K562 (cell line): ENCODE measurements around the gene MYH9. TPM values are rescaled to one million over a fixed set of nuclear protein-coding genes. Genes with fewer than 3 reads are reported as not detected.

Source experiments
- ATAC-seq: fragments of 200-7000 bp; cut with Tn5 transposase; 3 replicates; pipeline ENCODE4 v1.9.1; 2020; ENCODE audit warnings: moderate library complexity
- BruUV-seq: library from RNA; stranded (reverse); fragments of 400-500 nt; replicated peaks from 2 replicates; lab custom pipeline; 2021; lab: Mats Ljungman, UMichigan
- CTCF ChIA-PET: fragments of 300-600 bp; formaldehyde crosslinking; extraction: SDS; loops from one replicate; lab custom pipeline; 2021; ENCODE audit warnings: low intra/inter-chr PET ratio; lab: Yijun Ruan, JAX
- POLR2A ChIA-PET: fragments of 300-600, 350-650 bp; sonication (Branson Sonifier 250); formaldehyde crosslinking; extraction: SDS; loops from one replicate; lab custom pipeline; 2021; ENCODE audit warnings: antibody characterized with exemption, inconsistent platforms; lab: Yijun Ruan, JAX
- DNase-seq, 4 experiments: peaks; one replicate each; pipeline versions ENCODE4 v3.0.0 to v3.0.0-alpha.2; 2011 to 2018; ENCODE audit warnings: low spot score in 3 of 4, mixed read lengths in 3 of 4; ENCODE audit errors: extremely low read depth in 1 of 4
- FAIRE-seq: peaks from 2 replicates; lab custom pipeline; 2011; peaks lifted over from hg19 to GRCh38; lab: Jason Lieb, UNC
- H2AFZ ChIP-seq: 2 replicates; pipeline ENCODE4 v1.6.0; 2011; ENCODE audit warnings: low read depth, low read length, control low read depth, inconsistent platforms
- H3K27ac ChIP-seq: fragments of 200-600 bp; 3 replicates; pipeline ENCODE4 v1.8.0; 2011; ENCODE audit warnings: low read depth, mild to moderate bottlenecking, control low read depth, inconsistent platforms, low read length, moderate library complexity, mixed read lengths; ENCODE audit errors: extremely low read depth
- H3K27me3 ChIP-seq, 2 experiments: fragments of 300-600 bp in 1 of 2; 2 replicates in 1 of 2; 3 replicates in 1 of 2; pipeline versions ENCODE4 v1.6.0 to v1.8.0; 2011; ENCODE audit warnings: inconsistent platforms in 2 of 2, low read length in 2 of 2, mild to moderate bottlenecking in 1 of 2, mixed read lengths in 1 of 2, moderate library complexity in 1 of 2; ENCODE audit not compliant: control insufficient read depth in 2 of 2, insufficient read depth in 2 of 2
- H3K36me3 ChIP-seq: fragments of 300-600 bp; 3 replicates; pipeline ENCODE4 v1.8.0; 2011; ENCODE audit warnings: mild to moderate bottlenecking, low read length, inconsistent platforms; ENCODE audit not compliant: control insufficient read depth, insufficient read depth
- H3K4me1 ChIP-seq, 2 experiments: fragments of 200-600 bp in 1 of 2; replicated peaks in 1 of 2; 2 replicates in 1 of 2; 3 replicates in 1 of 2; pipeline versions ENCODE4 v1.5.1 to v1.8.0; 2011; ENCODE audit warnings: inconsistent platforms in 2 of 2, low read length in 2 of 2, mild to moderate bottlenecking in 1 of 2, mixed read lengths in 1 of 2, moderate library complexity in 1 of 2; ENCODE audit not compliant: control insufficient read depth in 2 of 2, insufficient read depth in 2 of 2
- H3K4me2 ChIP-seq: 2 replicates; pipeline ENCODE4 v1.6.1; 2011; ENCODE audit warnings: low read length, control low read depth, inconsistent platforms, mixed read lengths; ENCODE audit not compliant: insufficient read depth
- H3K4me3 ChIP-seq: fragments of 200-600 bp; sonication (generic), shearing (Covaris generic); 2 replicates; pipeline ENCODE4 v1.5.1; 2016; ENCODE audit warnings: control low read depth, inconsistent platforms
- H3K79me2 ChIP-seq: fragments of 200-600 bp; 3 replicates; pipeline ENCODE4 v1.8.0; 2011; ENCODE audit warnings: low read length, inconsistent platforms; ENCODE audit not compliant: control insufficient read depth, insufficient read depth
- H3K9ac ChIP-seq, 2 experiments: 2 replicates each; pipeline versions ENCODE4 v1.6.0 to v1.6.1; 2011; ENCODE audit warnings: low read depth in 2 of 2, low read length in 2 of 2, control low read depth in 1 of 2, inconsistent platforms in 1 of 2, mild to moderate bottlenecking in 1 of 2, mixed read lengths in 1 of 2; ENCODE audit not compliant: insufficient read depth in 1 of 2
- H3K9me1 ChIP-seq: one replicate; pipeline ENCODE4 v1.6.0; 2011; ENCODE audit warnings: inconsistent platforms, mild to moderate bottlenecking, low read length, moderate library complexity; ENCODE audit not compliant: control insufficient read depth, insufficient read depth
- H3K9me3 ChIP-seq: replicated peaks from 2 replicates; pipeline ENCODE4 v1.5.1; 2011; ENCODE audit warnings: low read depth, low read length, inconsistent platforms; ENCODE audit not compliant: control insufficient read depth, insufficient read depth
- H4K20me1 ChIP-seq: replicated peaks from 2 replicates; pipeline ENCODE4 v1.6.1; 2011; ENCODE audit warnings: low read length, inconsistent platforms, mixed read lengths; ENCODE audit not compliant: control insufficient read depth, insufficient read depth
- CREB1 ChIP-seq, 2 experiments: sonication (generic) in 1 of 2; formaldehyde crosslinking in 1 of 2; IDR thresholded peaks; 2 replicates each; pipeline versions ENCODE4 v1.6.1 to v1.8.0; 2012 to 2022; ENCODE audit warnings: inconsistent platforms in 1 of 2, mild to moderate bottlenecking in 1 of 2, missing genetic modification reagents in 1 of 2, moderate library complexity in 1 of 2
- CSDE1 ChIP-seq, 2 experiments: fragments of 450-650 bp; IDR thresholded peaks; 2 replicates each; pipeline ENCODE4 v1.6.1; 2016; ENCODE audit warnings: mild to moderate bottlenecking in 1 of 2
- DDX20 ChIP-seq: fragments of 450-650 bp; IDR thresholded peaks from 2 replicates; pipeline ENCODE4 v1.6.1; 2016; ENCODE audit warnings: missing genetic modification characterization, low read depth, mild to moderate bottlenecking, missing compliant biosample characterization, moderate library complexity
- DIDO1 ChIP-seq: fragments of 450-650 bp; IDR thresholded peaks from 2 replicates; pipeline ENCODE4 v1.6.1; 2016; ENCODE audit warnings: low read depth, missing biosample characterization, missing genetic modification characterization
- IFI16 ChIP-seq: fragments of 250-450 bp; sonication (Bioruptor Pico); IDR thresholded peaks from 2 replicates; pipeline ENCODE4 v2.1.2; 2022; ENCODE audit warnings: mild to moderate bottlenecking, inconsistent platforms
- MTA2 ChIP-seq: fragments of 450-650 bp; IDR thresholded peaks from 2 replicates; pipeline ENCODE4 v1.6.1; 2016; ENCODE audit warnings: low read depth
- MTA3 ChIP-seq: fragments of 450-650 bp; formaldehyde crosslinking; IDR thresholded peaks from 2 replicates; pipeline ENCODE4 v1.6.1; 2017; ENCODE audit warnings: mild to moderate bottlenecking, borderline replicate concordance
- NCOA1 ChIP-seq: fragments of 450-650 bp; IDR thresholded peaks from 2 replicates; pipeline ENCODE4 v1.6.1; 2016; ENCODE audit warnings: low read depth
- TBL1XR1 ChIP-seq, 2 experiments: IDR thresholded peaks; 2 replicates each; pipeline ENCODE4 v1.6.1; 2012; ENCODE audit warnings: improper control_type of control experiment in 2 of 2, low read length in 2 of 2, mild to moderate bottlenecking in 1 of 2
- USF2 ChIP-seq: sonication (generic); formaldehyde crosslinking; IDR thresholded peaks from 2 replicates; pipeline ENCODE4 v1.5.0; 2020; ENCODE audit warnings: missing genetic modification reagents
- ZNF174 ChIP-seq: fragments of 250-450 bp; sonication (Bioruptor Pico); IDR thresholded peaks from 2 replicates; pipeline ENCODE4 v1.4.0; 2020; ENCODE audit warnings: mild to moderate bottlenecking
- ZNF707 ChIP-seq: fragments of 250-450 bp; sonication (Bioruptor Pico); conservative IDR thresholded peaks from 2 replicates; pipeline ENCODE4 v1.8.0; 2022; ENCODE audit warnings: inconsistent platforms, mild to moderate bottlenecking, moderate library complexity
- ZNF740 ChIP-seq, 3 experiments: fragments of 200-800 bp in 1 of 3; sonication (Bioruptor generic) in 1 of 3; sonication (generic) in 1 of 3; formaldehyde crosslinking in 1 of 3; IDR thresholded peaks; 2 replicates each; pipeline versions ENCODE4 v1.6.1 to v1.8.0; 2016 to 2022; ENCODE audit warnings: mild to moderate bottlenecking in 2 of 3, missing compliant biosample characterization in 2 of 3, missing genetic modification characterization in 2 of 3, missing genetic modification reagents in 1 of 3
- WGBS: fragments of 100-300 bp; shearing (Covaris generic); methylation state at CpG from one replicate; pipeline ENCODE4 v1.1.6; 2016; ENCODE audit warnings: low coverage, mixed read lengths; ENCODE audit not compliant: insufficient coverage; ENCODE audit errors: missing lambda C conversion rate; 5-methylcytosine and 5-hydroxymethylcytosine counted together
- in situ Hi-C: fragments of 300-500 bp; cut with MboI; formaldehyde crosslinking; loops from 4 replicates; pipeline ENCODE4 v1.15.0; 2018; ENCODE audit warnings: inconsistent platforms, mixed read lengths
- intact Hi-C: fragments of 100-400 bp; cut with micrococcal nuclease; formaldehyde crosslinking; loops from 2 replicates; pipeline ENCODE4 v1.14.2; 2022
- polyA plus RNA-seq, 8 experiments: library from polyadenylated mRNA; depleted of rRNA in 4 of 8; stranded (reverse) in 5 of 8; unstranded in 3 of 8; fragments of >200 nt; fragmentation: Nextera tagmentation in 2 of 8; fragmentation: Illumina TruSeq in 1 of 8; extraction: Ambion mirVana in 2 of 8; extraction: Trizol in 1 of 8; gene quantifications; 2 replicates each; pipeline versions ENCODE4 v1.2.1 to v1.2.3, GENCODE V29; 2011 to 2014; ENCODE audit warnings: inconsistent platforms in 1 of 8, missing spikeins in 1 of 8
- total RNA-seq, 7 experiments: library from RNA; depleted of rRNA in 6 of 7; stranded (reverse); fragments of >200 nt in 6 of 7; fragmentation: Illumina TruSeq in 2 of 7; extraction: Trizol in 2 of 7; gene quantifications; 2 replicates each; pipeline versions ENCODE4 v1.2.1 to v1.2.3, GENCODE V29; 2011 to 2021; ENCODE audit warnings: low replicate concordance in 1 of 7

The MYH9 gene
- total and polyA plus RNA-seq, 9 of the 15 experiments (the other 6 are each of a cell fraction or from before 2014, with no cell fraction given): 0.71 to 111 (median 24.6) TPM

- CTCF ChIA-PET: no interaction called here
- Histone ChIP-seq H3K9me1 (no peaks in the 10 kb centered on the region), H4K20me1 (no peaks in the 10 kb centered on the region), H3K4me2 (no peak overlapping the region), H3K27me3 (no peaks in the 10 kb centered on the region), H3K4me1 (peaks cover 11 to 12% of the 10 kb centered on the region in 2 experiments; a peak in 3 of 5 replicates), H3K27ac (no peak overlapping the region), H3K9me3 (no peaks in the 10 kb centered on the region), H3K36me3 (no peaks in the 10 kb centered on the region), H3K9ac (no peak overlapping the region; a peak in 1 of 4 replicates), H3K79me2 (no peaks in the 10 kb centered on the region), H2AFZ (no peak overlapping the region), H3K4me3 (no peak overlapping the region)
- no peak for DNase-seq
- in situ Hi-C loops: no loop called here
- intact Hi-C loops: no loop called here
- 62% methylated on average over 9 of the region's 9 CpGs for WGBS
- POLR2A ChIA-PET: interaction anchor here (0.7 kb wide), 1 partner anchor 14 kb away, joined by 3 read pairs; no protein-coding TSS in a partner anchor
- BruUV-seq: no TSS peak
- TF ChIP-seq NCOA1 (no peak), ZNF707 (no peak), MTA3 (no peak), ZNF174 (CRISPR knock-in tag) (no peak), CSDE1 (IDR thresholded peaks at IDR 0.05) (no peak), MTA2 (no peak), ZNF740 (CRISPR knock-in tag; IDR thresholded peaks at IDR 0.05) (no peak), ZNF740 (tag; IDR thresholded peaks at IDR 0.05) (no peak), TBL1XR1 (IDR thresholded peaks at IDR 0.05; ENCODE audit: low read length in 2 of 2) (no peak), DDX20 (tag) (no peak), CREB1 (IDR thresholded peaks at IDR 0.05) (no peak), CREB1 (CRISPR knock-in tag; IDR thresholded peaks at IDR 0.05) (no peak), DIDO1 (tag) (no peak), USF2 (CRISPR knock-in tag) (no peak), IFI16 (CRISPR knock-in tag) (no peak)
- no peak for FAIRE-seq
- ATAC-seq: no peak
Measured at GRCh38 chr22:36417281-36417686, 29.5 kb upstream of the MYH9 start.
